Epidermal melanocyte (primary cell): ENCODE results near the gene STARD8.
A peak's percentile ranks its signal among the peaks of the same experiment; 100 is the strongest.

Experiments used
- DNase-seq: peaks from one replicate; pipeline ENCODE4 v3.0.0; 2011; ENCODE audit warnings: low spot score; ENCODE audit not compliant: insufficient read length

STARD8 gene

DNA sequence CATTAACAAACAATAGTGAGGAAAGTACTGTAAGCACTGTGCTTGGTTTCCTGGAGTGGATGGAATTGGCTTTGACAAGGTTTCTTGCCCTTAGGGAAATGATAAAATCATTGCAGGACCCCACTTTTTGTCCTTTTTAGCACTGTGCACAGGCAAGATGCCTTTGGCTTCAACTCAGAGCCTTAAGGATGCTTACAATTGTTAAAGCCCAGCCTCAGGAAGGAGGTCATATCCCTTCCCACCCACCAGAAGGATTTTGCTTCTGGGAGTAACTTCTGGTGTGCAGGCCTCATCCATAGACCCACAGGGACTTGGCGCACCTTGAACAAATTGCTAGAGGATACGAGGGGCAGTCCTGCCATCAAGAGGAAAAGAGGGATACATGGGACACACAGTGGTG is 44.5 kb downstream of the STARD8 start:
- DNase-seq, result no peak

DNA sequence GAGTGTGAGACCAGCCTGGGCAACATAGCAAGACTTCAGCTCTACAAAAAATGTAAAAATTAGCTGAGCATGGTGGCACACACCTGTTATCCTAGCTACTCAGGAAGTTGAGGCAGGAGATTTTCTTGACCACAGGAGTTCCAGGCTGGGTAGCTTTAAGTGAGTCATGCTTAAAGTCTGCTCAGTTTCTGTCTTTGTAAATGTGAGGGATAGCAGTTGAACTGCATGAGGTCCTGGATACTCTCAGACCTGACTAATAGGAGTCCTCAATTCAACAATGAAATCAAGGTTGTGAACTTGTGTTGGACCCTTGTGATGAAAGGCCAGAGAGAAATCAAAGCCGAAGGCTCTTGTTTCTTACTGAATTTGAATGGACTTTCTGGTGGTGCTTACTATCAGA is 45.2 kb downstream of the STARD8 start:
- DNase-seq, result no peak

DNA sequence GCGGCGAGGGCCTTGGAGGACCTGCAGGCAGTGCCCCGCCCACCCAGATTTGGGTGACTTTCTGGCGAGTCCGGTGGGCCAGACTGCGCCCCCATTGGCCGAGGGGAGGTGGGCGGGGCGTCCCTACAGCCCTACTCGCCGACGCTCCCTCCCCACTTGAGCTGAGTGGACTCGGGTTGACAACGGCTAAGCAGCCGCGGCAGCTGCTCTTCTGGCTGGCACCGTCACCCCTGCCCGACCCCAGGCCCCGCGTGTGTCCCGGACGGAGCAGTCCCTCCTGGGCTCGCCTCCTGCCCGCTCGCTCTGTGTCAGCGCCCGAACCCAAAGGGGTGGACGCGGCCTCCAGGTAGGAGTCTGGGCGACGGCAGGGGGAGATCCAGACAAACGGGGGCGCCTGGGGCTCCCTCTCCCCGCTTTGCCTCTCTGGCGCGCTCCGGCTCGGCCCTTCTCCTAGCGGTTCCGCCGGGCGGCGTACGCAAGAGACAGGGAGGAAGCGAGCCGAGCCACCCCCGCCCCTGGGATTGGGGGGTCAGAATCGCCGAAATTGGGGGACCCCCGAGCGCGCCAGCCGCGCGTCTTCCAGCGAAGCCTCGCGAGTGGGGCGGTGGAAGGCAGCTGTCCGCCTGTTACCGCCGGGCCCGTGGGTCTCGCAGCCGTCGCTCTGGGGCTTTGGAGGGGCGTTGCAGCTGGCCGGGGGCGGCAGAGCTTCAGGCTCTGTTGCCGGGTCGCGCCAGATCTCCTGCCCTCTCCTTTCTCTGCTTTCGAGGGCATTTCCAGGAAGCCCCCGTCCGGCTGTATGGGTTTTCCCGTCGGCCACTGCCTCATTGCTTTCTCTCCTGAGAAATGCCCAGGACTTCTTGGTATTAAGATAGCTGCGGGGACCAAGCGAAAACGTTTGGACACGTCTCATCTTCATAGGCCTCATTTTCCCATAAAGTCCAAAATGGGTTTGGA is 46.3 kb downstream of the STARD8 start:
- peak; percentile 68 for DNase-seq

DNA sequence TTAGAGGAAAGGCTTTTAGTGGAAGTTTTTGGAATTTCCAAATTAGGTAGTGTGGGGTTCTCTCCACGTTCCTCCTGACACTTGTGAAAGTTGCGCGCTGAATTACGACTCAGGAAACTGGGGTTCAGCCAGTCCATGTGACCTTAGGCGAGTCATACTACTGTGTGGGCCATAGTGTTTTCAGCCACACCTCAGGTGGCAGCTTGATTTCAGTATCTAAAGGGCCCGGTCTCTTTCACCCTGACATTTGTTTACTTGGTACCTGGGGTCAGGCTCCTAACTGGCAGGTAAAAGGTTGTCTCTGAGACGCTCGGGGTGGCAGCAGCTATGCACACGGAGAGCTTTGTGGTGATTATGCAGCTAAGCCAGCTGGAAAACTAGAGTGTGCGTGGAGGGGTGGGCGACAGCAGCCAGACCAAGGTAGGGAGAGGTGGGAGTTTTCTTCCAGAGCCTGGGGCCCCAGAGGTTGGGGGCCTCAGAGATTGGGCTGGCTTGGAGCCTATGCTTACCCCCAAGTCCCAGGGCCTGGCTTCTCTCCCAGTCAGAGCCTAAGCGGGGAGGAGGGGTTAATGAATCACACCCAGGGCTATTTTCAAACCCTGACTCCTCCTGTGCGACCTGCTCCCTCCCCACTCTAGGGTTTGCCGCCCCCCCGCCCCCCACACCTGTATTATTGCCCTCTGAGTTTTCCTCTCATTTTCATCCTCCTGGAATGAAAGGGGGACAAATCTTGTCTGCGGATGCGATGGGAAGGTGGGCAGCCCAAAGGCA is 47.2 kb downstream of the STARD8 start:
- DNase-seq, result no peak

DNA sequence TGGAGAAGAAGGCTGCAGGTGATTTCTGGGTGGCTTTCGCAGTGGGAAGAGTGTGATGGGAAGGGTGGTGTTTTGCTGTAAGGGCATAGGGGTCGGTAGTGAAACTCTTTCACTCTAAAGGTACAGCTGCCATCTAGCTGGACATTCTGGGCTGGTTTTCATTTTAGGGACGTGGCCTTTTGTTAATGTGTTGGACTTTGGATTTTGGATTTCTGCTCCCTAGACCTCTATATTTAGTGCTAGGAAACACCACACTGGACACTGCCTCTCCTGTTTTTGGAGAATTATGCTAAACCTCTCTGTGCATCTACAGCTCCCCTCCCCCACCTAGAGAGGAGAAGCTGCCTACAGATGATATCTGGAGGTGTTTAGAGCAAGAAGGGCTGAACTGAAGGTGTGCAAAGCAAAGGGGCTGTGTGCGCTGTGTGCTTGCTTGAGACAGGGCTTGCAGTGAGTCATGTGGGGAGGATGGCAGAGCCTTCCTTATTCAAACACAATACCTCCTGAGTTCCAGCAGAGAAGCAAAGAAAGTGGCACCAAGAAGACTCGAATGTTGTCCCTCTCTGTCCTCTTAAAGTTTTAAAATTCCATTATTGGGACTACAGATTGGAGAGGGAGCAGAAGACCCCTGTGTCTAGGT is 47.9 kb downstream of the STARD8 start:
- no peak for DNase-seq

DNA sequence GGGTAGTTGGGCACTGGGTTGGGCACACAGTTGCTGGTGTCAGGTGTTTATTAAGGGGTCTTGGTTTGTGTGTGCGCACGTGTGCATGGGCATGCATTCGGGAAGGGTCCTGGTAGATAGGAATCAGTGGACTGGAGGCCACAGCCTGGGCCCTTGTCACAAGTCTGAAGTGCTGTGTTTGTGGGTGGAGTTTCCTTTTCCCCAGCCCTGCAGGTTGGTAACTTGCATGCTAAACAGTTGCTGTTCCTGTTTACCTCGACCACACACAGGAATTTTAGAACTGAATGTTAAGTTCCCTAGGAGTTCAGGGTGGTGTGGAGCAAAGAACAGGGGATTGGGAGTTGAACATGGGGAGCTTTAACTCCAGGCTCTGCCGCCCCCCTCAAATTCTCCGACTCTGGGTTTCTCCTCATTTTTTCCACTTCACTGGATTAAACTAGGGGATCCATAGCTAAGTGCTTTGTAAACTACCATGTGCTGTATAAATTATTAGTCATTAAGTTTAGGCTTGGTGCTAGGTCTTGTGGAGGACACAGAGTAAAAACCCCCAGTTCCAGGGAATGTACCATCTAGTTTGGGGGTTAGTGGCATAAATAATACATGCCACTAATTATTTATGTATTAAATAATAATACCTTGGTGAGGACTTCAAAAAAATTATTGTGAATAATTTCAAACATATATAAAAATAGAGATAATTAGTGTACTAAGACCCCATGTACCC is 49.0 kb downstream of the STARD8 start:
- DNase-seq, result no peak

DNA sequence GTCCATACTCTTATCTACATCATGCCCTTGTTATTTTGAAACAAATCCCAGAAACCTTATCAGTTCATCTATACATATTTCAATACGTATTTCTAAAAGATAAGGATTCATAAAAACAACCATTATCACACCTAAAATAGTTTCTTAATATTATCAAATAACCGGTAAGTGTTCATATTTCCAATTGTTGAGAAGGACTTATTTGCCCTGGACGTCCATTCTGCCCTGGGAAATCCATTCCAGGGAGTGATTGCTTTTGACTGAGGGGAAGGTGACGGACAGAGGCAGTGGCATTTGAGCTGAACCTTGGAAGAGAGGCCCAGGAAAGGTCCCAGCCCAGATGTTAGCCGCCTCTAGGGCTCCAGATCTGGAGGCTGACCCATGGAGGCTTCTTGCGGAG is 49.6 kb downstream of the STARD8 start:
- no peak for DNase-seq

DNA sequence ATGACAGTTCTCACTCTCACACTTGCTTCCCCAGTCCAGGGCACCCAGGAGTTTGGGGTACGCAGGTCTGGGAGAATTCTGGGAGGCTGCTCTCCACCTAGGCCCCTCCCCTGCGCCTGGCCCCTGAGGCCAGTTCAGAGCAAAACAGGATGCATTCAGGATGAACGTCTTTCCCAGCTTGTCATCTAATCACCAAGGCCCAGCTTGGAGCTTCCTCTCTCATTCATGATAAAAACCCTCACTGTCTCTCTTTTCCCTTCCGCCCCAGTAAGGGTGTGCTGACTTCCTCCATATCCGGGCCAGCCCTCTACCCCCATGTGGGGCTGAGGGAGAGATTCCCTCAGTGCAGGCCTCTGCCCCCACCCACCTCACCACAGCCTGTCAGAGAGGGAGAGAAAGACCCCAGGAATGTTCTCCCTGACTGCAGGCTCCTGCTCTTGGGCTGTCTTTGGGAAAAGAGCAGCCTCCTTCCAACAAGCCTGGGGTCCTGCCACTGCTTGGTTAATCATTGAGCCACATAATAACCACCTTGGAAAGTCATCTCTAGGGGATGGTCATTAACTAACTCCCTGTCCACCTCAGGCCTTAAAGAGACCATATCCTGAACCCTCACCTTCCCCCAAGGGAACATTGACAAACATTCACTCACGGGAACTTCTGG is 50.1 kb downstream of the STARD8 start:
- no peak for DNase-seq

DNA sequence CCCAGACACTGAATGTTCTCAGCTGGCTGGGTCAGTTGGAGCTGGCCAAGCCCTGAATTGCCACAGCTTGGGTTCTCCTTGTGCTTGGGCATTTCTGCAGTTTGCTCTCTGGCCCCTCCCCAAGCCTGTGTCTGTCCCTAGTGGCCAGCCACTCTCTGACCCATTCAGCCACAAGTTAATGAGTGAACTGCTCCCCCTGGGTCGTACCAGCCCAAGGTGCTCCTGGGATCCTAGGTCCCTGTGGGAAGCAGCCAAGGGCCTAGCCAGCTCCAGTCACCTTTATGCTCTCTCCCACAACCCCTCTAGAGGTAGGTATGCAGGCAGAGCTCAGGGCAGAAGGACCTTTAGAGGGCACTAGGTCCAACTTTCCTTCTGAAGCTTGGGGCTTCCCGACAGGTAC is 51.5 kb downstream of the STARD8 start:
- DNase-seq, result no peak

DNA sequence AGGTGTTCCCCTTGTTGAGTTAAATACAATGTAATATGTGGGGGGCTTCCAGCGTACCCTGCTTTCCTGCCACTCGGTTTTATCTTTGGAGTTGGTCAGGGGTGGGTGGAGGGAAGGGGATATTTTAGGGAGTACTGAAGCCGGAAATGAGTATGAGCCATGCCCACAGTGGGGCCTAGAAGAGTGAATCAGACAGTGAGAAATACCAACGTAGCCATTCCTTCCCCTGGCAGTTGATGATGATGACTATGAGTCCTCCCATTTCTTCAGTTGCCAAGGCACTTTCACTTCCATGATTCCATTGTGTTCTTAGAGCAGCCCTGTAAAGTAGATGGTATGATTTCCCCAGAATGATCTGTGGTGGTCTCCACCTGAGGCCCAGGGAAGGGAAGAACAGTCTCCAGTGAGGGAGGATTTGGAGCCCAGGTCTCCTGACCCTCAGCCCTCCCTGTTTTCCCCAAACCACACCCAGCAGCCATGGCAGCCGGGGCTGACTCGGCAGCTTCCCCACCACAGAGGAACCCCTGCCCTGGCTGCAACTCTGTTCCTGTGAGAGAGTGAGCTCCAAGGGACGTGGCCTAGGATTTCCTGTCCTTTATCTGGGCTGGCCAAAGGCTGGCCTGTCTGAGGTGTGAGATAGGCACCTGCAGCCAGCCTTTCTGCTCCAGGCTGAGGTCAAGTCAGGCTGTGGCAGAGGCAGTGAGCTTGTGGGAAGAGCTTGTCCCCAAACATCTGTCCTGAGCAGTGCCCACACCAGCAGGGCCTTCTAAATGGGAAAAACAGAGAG is 52.7 kb downstream of the STARD8 start:
- no peak for DNase-seq

DNA sequence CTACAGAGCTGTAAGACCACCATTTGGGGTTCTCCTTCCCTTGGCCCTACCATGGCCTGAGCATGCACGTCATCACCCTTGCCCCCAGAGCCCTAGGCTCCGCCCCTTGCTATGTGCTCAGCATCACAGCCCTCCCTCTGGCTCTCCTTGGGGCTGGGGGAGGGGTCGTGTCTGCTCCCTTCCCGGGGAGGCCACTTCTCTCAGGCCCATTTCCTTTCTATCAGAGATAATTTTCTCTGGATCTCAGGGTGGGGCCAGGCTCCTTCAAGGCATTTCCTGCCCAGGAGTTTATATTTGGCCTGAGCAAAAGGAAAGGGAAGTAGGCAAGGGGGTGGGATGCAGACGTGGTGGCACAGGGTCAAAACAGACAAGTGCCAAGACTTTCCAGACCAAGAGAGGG is 55.9 kb downstream of the STARD8 start:
- no peak for DNase-seq

DNA sequence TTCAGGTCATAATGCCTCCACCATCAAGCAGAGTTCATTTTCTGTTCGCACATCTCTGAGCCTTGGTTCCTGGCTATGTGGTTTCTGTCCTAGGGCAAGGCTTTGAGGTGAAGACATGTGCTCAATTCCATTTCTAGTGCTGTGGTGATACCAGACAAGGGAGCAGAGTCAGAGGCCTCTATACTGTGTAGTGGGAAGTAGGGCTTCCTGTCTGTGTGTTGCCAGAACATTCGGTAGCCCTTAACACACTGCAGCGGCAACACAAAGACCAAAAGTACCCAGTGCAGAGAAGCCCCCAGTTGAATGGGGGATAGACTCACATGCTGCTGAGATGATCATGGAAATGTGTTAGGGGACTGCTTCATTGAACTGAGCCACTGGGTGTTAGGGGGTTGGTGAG is 56.4 kb downstream of the STARD8 start:
- no peak for DNase-seq

DNA sequence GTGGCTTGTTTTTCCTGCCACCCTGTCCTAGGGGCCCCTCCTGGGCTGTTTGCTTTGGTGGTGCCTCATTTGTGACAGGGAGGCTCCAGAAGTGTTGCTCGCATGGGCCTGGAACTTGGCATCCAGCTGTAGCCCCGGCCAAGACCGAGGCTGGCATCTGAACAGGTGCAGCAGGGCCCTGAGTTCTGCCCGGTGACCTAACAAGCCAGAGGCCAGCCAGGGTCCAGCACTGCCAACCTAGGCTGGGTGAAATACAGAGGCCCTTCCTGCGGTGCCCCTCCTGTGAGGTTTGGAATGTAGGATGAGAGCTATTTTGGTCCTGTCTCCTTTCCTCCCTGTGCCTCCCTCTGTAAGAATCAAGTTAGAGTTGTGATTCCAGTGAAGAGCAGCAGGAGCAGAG is 58.5 kb downstream of the STARD8 start:
- no peak for DNase-seq

DNA sequence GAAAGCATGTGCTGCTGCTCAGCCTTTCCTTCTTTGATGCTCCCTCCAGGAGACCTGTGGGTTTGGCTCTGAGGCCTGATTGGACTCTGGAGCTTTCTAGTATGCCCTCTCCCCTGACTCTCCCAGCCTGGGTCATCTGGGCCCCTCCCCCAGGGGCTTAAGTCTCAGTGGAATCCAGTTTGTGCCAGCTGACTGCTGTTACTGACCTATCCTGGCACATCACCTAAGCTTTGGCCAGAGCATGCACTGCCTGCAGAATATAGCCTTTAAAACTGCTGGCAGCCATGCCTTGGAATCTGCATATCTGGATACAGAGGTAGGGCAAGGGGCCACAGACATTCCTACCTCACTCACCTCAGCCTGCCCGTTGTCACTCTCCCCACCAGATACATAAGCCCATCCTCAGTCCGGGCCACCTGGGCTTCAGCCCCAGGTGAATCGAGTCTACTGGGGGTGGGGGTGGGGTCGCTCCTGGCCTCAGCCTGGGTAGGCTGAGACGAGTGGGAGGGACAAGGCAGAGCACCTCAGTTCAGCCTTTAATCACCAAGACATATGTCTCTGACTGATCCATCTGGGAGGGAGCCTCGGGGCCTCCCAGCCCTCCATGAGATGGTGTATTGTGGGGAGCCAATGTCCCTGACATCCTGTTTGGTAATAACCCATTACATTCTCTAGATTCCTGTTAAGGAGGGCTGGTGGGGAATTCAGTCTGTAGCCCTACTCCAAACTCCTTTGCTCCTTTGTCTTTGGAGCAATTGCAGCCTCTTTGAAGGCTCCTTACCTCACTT is 61.2 kb downstream of the STARD8 start:
- DNase-seq, result no peak

DNA sequence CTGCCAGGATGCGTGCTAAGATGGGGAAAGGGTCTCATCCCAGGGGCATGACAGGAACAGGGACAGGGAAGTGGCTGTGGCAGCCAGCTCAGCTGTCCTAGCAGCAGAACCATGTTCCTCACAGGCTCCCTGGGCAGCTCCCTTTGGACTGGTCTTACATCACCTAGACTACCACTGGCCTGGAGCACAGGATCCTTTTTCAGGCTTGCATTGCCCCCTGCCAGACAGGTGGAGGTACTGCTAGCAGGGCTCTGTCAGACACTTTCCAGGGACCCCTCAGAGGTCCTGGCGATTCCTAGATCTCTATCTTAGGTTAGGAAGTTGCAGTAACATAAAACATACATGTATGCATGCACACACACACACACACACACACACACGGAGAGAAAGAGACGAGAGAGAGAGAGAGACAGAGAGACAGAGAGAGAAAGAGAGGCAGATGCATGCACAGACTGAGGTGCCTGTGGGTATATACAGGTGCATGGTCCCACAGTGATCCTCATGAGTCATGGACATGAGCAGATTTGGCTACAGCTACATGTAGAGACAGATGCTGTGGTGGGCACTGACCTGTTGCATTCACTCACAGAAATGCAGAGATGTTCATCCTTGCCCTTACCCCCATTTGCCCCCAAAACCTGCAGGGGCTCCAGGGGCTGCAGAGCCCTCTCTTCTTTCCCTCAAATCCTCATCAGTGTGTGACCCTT is 63.6 kb downstream of the STARD8 start:
- no peak for DNase-seq

DNA sequence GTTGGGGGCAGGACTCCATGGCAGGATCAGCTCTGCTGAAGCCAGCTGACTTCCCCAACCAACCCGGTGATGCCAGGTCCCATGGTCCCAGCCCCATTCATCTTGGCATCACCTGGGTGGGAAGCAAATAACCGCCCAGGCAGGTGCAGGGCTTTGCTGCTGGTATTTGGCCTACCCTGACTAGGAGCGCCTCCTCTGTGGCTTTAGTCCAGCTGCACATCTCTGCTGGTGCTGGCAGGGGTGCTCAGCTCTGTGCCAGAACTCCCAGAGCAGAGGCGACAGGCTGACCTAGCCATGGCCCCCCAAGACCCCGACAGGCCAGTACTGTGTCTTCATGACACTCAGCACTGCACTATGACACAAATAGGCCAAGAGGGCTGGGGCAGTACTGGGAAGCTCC is 64.4 kb downstream of the STARD8 start:
- no peak for DNase-seq

DNA sequence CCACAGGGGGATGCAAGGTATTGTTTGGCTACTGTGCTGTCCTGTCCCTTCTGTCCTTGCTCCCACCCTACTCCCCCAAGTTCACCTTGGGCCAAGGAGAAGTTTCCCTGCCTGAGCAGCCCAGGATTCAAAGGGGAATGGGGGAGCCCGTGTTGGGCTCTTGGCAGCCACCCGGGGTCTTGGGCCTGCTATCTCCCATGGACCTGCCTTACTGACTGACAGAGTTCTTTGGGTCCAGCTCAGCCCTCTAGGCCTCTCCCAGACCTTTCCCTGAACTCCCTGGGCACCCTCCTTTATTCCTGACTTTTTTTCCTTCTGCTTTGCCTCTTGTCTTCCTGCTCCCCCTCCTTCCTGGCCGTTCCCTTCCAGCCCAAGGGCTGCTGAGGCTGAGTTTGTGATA is 67.4 kb downstream of the STARD8 start:
- no peak for DNase-seq

DNA sequence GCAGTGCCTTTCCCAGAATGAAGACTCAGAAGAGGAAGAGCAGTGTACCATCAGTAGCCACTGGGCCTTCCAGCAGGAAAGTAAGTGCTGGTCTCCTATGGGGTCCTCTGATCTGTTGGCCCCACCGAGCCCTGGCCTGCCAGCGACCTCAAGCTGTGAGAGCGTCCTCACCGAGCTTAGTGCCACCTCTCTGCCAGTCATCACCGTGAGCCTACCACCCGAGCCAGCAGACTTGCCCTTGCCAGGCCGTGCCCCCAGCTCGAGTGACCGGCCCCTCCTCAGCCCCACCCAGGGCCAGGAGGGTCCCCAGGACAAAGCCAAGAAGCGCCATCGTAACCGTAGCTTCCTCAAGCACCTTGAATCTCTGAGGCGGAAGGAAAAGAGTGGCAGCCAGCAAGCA is 69.7 kb downstream of the STARD8 start:
- no peak for DNase-seq
